SU-DHL-6 (cell line): ENCODE data around the gene HOXA5.

ENCODE experiments used
- H2AFZ ChIP-seq: fragments of 200-600 bp; sonication (generic); 2 replicates; pipeline ENCODE4 v1.6.1; 2014; ENCODE audit warnings: low read depth, mild to moderate bottlenecking, moderate library complexity, mixed read lengths, antibody characterized with exemption, low read length; ENCODE audit not compliant: severe bottlenecking
- H3F3A ChIP-seq: fragments of 200-600 bp; shearing (Covaris generic); 2 replicates; pipeline ENCODE4 v1.6.0; 2016; ENCODE audit warnings: antibody characterized with exemption, mild to moderate bottlenecking; ENCODE audit not compliant: insufficient read depth
- H3K27ac ChIP-seq: fragments of 200-600 bp; sonication (generic); 2 replicates; pipeline ENCODE4 v1.5.1; 2016; ENCODE audit warnings: low read depth, mild to moderate bottlenecking, low read length, moderate library complexity, mixed read lengths
- H3K27me3 ChIP-seq: fragments of 200-600 bp; sonication (generic), shearing (Covaris generic); 2 replicates; pipeline ENCODE4 v1.6.0; 2014; ENCODE audit warnings: mild to moderate bottlenecking, low read length
- H3K36me3 ChIP-seq: fragments of 200-600 bp; sonication (generic); 2 replicates; pipeline ENCODE4 v1.6.1; 2014; ENCODE audit warnings: mild to moderate bottlenecking, low read length, mixed read lengths
- H3K4me2 ChIP-seq: fragments of 300-600, 200-600 bp; shearing (Covaris generic), sonication (generic); 2 replicates; pipeline ENCODE4 v1.6.0; 2014; ENCODE audit warnings: low read length, low read depth, mild to moderate bottlenecking; ENCODE audit not compliant: poor library complexity, severe bottlenecking
- H3K4me3 ChIP-seq: fragments of 200-600 bp; sonication (generic); 2 replicates; pipeline ENCODE4 v1.5.1; 2014; ENCODE audit warnings: antibody characterized with exemption, low read length, mild to moderate bottlenecking, mixed read lengths; ENCODE audit not compliant: insufficient read depth, poor library complexity, severe bottlenecking
- H3K79me2 ChIP-seq: fragments of 200-600 bp; sonication (generic); 2 replicates; pipeline ENCODE4 v1.6.1; 2014; ENCODE audit warnings: mild to moderate bottlenecking, low read length, moderate library complexity; ENCODE audit not compliant: insufficient read depth
- H3K9ac ChIP-seq: fragments of 200-600 bp; sonication (generic); 2 replicates; pipeline ENCODE4 v1.7.0; 2014; ENCODE audit warnings: mild to moderate bottlenecking, low read length
- H3K9me2 ChIP-seq: fragments of 200-600 bp; sonication (generic); replicated peaks from 2 replicates; pipeline ENCODE4 v1.6.1; 2014; ENCODE audit warnings: low read length; ENCODE audit not compliant: insufficient read depth
- H3K9me3 ChIP-seq: fragments of 200-600 bp; sonication (generic); 2 replicates; pipeline ENCODE4 v1.6.1; 2014; ENCODE audit warnings: low read length, mixed read lengths; ENCODE audit not compliant: insufficient read depth
- H4K20me1 ChIP-seq: fragments of 200-600 bp; sonication (generic); 2 replicates; pipeline ENCODE4 v1.6.1; 2014; ENCODE audit warnings: low read depth, mild to moderate bottlenecking, antibody characterized with exemption, low read length, moderate library complexity, mixed read lengths
- CTCF ChIP-seq: fragments of 200-600 bp; sonication (generic); IDR thresholded peaks from one replicate; pipeline ENCODE4 v1.5.1; 2017; ENCODE audit warnings: antibody characterized with exemption, mild to moderate bottlenecking, low read length, moderate library complexity; ENCODE audit not compliant: insufficient read depth, poor library complexity, severe bottlenecking
- EZH2phosphoT487 ChIP-seq: fragments of 200-600 bp; sonication (generic), shearing (Covaris generic); conservative IDR thresholded peaks from 2 replicates; pipeline ENCODE4 v1.6.1; 2018; ENCODE audit warnings: mild to moderate bottlenecking, antibody characterized with exemption, low read length, moderate library complexity, mixed read lengths

Gene HOXA5

GRCh38 chr7:27185854-27186667 is 42.6 kb upstream of the HOXA5 start:
- H4K20me1 ChIP-seq = no peaks in the 10 kb centered on the region
- no peaks in the 10 kb centered on the region for H3K27me3 ChIP-seq

GRCh38 chr7:27185013-27185853 is 41.8 kb upstream of the HOXA5 start, which contains the start of gene HOXA11:
HOXA11 (minus strand) TSS chr7:27185232; CDS start chr7:27185144, 88 bp downstream.
- Histone ChIP-seq H3K9me3 (no peaks in the 10 kb centered on the region), H3K9ac (no peak within 1 kb of the TSS), H3K27ac (no peak within 1 kb of the TSS), H3K9me2 (no peaks in the 10 kb centered on the region), H3K79me2 (no peaks in the 10 kb centered on the region), H3K36me3 (no peaks in the 10 kb centered on the region), H3K4me3 (no peak within 1 kb of the TSS), H4K20me1 (no peaks in the 10 kb centered on the region), H3K4me2 (peak within 1 kb of the TSS; percentile 28), H2AFZ (no peak within 1 kb of the TSS), H3K27me3 (no peaks in the 10 kb centered on the region), H3F3A (no peaks in the 10 kb centered on the region)
- no peak for TF ChIP-seq CTCF
- TF ChIP-seq EZH2phosphoT487 = no peak

More at GRCh38 chr7:27185854-27186667, 42.6 kb upstream of the HOXA5 start:
- Histone ChIP-seq H3K9me2 (no peaks in the 10 kb centered on the region), H3F3A (no peaks in the 10 kb centered on the region), H2AFZ (no peak overlapping the region), H3K4me2 (no peak overlapping the region), H3K27ac (no peak overlapping the region), H3K79me2 (no peaks in the 10 kb centered on the region), H3K9me3 (no peaks in the 10 kb centered on the region), H3K36me3 (no peaks in the 10 kb centered on the region), H3K4me3 (no peak overlapping the region), H3K9ac (no peak overlapping the region)
- no peak for TF ChIP-seq EZH2phosphoT487

GRCh38 chr7:27184337-27185012 is 41.0 kb upstream of the HOXA5 start:
- H3K9me3 ChIP-seq = no peaks in the 10 kb centered on the region
- H3K27me3 ChIP-seq = no peaks in the 10 kb centered on the region
- no peaks in the 10 kb centered on the region for H4K20me1 ChIP-seq
- H2AFZ ChIP-seq = no peak overlapping the region
- H3F3A ChIP-seq = no peaks in the 10 kb centered on the region
- no peaks in the 10 kb centered on the region for H3K36me3 ChIP-seq
- no peak overlapping the region for H3K4me3 ChIP-seq
- H3K79me2 ChIP-seq = no peaks in the 10 kb centered on the region
- H3K4me2 ChIP-seq = peak overlapping the region; percentile 28
- no peak overlapping the region for H3K9ac ChIP-seq
- no peak overlapping the region for H3K27ac ChIP-seq
- H3K9me2 ChIP-seq = no peaks in the 10 kb centered on the region
- TF ChIP-seq CTCF (no peak), EZH2phosphoT487 (no peak)
